Hindlimb muscle (tissue), 1 donor: ENCODE data around the gene AK1. TPM values are rescaled to one million over a fixed set of nuclear protein-coding genes. Genes with fewer than 3 reads are reported as not detected.
"Not testable (repeated sequence)": the region's sequence is repeated elsewhere in the genome, so short reads cannot be mapped to it uniquely, and the experiment has no call there.

Source experiments
- DNase-seq: peaks from one replicate; pipeline ENCODE4 v3.0.0-alpha.2; 2013
- polyA plus RNA-seq: library from polyadenylated mRNA; unstranded; fragments of 120-200 nt; gene quantifications from one replicate; pipeline ENCODE4 v1.2.1, GENCODE V29; 2013; ENCODE audit not compliant: insufficient read length

Gene AK1
- polyA plus RNA-seq, 1 donor, result 1,359 TPM

- DNase-seq, result no peak
Observed at GRCh38 chr9:127847833-127848755, 29.4 kb downstream of the AK1 start.

- no peak for DNase-seq
Observed at GRCh38 chr9:127847178-127847510, 30.3 kb downstream of the AK1 start.

GRCh38 chr9:127846443-127847177 is 30.9 kb downstream of the AK1 start:
- no peak for DNase-seq

- not testable (repeated sequence) for DNase-seq
Observed at GRCh38 chr9:127845619-127846018, 31.9 kb downstream of the AK1 start.

- DNase-seq, result no peak
Observed at GRCh38 chr9:127844821-127845359, 32.6 kb downstream of the AK1 start.

- DNase-seq, result no peak
Observed at GRCh38 chr9:127841087-127841835, 36.2 kb downstream of the AK1 start.

GRCh38 chr9:127838375-127839078 is 38.9 kb downstream of the AK1 start:
- no peak for DNase-seq

- DNase-seq, result no peak
Observed at GRCh38 chr9:127837346-127837745, 40.1 kb downstream of the AK1 start.

- not testable (repeated sequence) for DNase-seq
Observed at GRCh38 chr9:127836561-127836960, 40.9 kb downstream of the AK1 start.

GRCh38 chr9:127835991-127836516 is 41.4 kb downstream of the AK1 start:
- DNase-seq, result peak; percentile 61

- DNase-seq, result no peak
Observed at GRCh38 chr9:127833555-127833954, 43.9 kb downstream of the AK1 start.

GRCh38 chr9:127832248-127832647 is 45.2 kb downstream of the AK1 start:
- no peak for DNase-seq

GRCh38 chr9:127829205-127829906 is 48.1 kb downstream of the AK1 start:
- DNase-seq, result no peak

GRCh38 chr9:127828262-127829031 is 49.0 kb downstream of the AK1 start:
- peak; percentile 81 for DNase-seq

GRCh38 chr9:127826253-127826913 is 51.1 kb downstream of the AK1 start:
- no peak for DNase-seq

- DNase-seq, result no peak
Observed at GRCh38 chr9:127825319-127826051, 52.0 kb downstream of the AK1 start.

GRCh38 chr9:127822108-127822507 is 55.4 kb downstream of the AK1 start:
- DNase-seq, result no peak

- no peak for DNase-seq
Observed at GRCh38 chr9:127818574-127818973, 58.9 kb downstream of the AK1 start.

GRCh38 chr9:127817881-127818434 is 59.5 kb downstream of the AK1 start:
- no peak for DNase-seq
